NCI-H1105 treated with DMSO at 0.1 percent for 48 hours (cell line): ENCODE data around the gene GNPAT.

ENCODE experiments used
- DNase-seq: peaks from one replicate; lab custom pipeline; 2025; lab: John Stamatoyannopoulos, UW

GNPAT gene

GRCh38 chr1:231317306-231318014, 76.4 kb downstream of the GNPAT start:
- DNase-seq = no peak

- DNase-seq = no peak
These were observed 77.0 kb downstream of the GNPAT start for GRCh38 chr1:231318015-231318355.

GRCh38 chr1:231318568-231318967, 77.6 kb downstream of the GNPAT start:
- DNase-seq = no peak

GRCh38 chr1:231319080-231319479, 78.1 kb downstream of the GNPAT start:
- no peak for DNase-seq

- no peak for DNase-seq
These were observed 82.0 kb downstream of the GNPAT start for GRCh38 chr1:231322880-231323530.

GRCh38 chr1:231324660-231325059, 83.6 kb downstream of the GNPAT start:
- DNase-seq = no peak

GRCh38 chr1:231326248-231326647, 85.2 kb downstream of the GNPAT start:
- DNase-seq = no peak
